HTR-8/SVneo (cell line): ENCODE measurements around the gene TRMT11.
A peak's percentile ranks its signal among the peaks of the same experiment; 100 is the strongest.
"Not testable (repeated sequence)": the region's sequence is repeated elsewhere in the genome, so short reads cannot be mapped to it uniquely, and the experiment has no call there.

ENCODE experiments used
- DNase-seq: peaks from one replicate; pipeline ENCODE4 v3.0.0; 2011; ENCODE audit warnings: low spot score, mixed read lengths; ENCODE audit not compliant: insufficient read length
- FAIRE-seq: peaks from 2 replicates; lab custom pipeline; 2011; peaks lifted over from hg19 to GRCh38; lab: Jason Lieb, UNC

The TRMT11 gene

GRCh38 chr6:125986301-125987025 lies at the start of gene TRMT11:
Gene TRMT11 (plus strand): TSS chr6:125986540. CDS start chr6:125986551, 11 bp downstream.
- DNase-seq (peak; percentile 95), FAIRE-seq (peak; percentile 49)

DNA sequence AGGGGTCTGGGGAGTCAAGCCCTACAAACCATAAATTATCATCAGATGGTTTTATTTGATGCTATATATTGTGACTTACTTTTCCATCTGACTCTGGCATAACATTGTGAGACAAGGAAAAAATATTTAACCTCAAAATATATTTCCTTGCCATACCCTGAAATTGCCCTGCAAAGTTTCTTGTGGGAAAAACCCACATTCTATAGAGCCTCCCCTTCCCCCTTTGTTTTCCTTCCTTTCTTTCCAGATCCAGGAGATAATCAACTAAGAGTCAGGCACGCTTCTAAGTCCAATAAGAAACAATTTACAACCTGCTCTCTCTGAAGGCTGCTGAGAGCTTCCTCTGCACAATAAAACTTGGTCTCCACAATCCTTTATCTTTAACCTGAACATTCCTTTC lies 47.3 kb upstream of the TRMT11 start:
- FAIRE-seq (no peak), DNase-seq (no peak)

DNA sequence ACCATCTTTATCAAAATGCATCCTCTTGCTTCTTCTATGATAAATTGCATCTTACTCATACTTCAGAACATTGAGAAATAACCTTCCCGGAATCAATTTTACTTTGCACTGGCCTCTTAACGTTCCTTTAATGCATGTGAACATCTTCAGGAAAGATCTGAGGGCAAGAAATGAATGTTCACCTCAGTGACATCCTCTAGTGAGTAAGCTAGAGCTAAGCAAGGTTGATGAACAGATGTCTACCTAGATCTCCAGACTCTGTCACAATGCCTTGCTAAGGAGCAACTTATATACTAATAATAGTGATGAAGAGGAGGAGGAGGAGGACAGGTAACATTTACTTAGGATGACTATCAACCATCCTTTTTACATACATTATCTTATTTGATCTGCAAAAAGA lies 46.5 kb upstream of the TRMT11 start:
- DNase-seq = no peak
- FAIRE-seq = no peak

DNA sequence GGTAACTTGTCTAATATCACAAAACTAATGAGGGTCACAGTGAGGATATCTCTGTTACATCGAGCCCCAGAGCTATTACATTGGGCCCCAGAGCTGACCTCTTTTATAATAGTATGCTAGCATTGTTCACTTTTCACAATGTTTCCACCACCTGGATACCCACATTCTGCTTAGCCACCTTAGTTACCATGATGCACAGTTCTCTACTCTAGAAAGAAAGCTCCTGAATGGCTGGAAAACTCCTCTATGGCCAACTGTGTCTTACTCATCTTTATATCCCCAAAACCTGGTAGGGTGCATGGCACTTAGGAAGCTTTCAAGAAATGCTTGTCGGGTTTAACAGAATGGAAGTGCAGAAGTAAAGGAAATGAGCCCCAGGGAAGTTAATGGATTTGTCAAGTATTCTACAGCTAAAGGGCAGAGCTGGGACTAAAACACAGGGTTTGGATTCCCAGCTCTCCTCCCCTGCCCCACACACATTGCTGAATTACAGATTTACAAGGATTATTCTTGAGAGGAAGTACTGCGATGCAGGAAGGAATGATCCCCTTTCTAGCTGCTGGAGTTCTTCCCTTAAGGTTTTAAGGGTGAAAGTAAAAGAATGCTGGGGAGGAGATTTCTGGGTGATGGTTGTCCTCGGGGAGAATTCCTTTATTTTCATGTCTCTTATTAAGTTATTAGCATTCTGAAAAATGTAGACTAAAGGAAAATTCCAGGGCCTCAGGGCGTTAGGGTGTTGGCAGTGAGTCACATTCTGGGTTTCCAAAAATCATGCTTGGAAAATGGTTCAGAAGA lies 45.9 kb upstream of the TRMT11 start:
- FAIRE-seq (no peak), DNase-seq (no peak)

DNA sequence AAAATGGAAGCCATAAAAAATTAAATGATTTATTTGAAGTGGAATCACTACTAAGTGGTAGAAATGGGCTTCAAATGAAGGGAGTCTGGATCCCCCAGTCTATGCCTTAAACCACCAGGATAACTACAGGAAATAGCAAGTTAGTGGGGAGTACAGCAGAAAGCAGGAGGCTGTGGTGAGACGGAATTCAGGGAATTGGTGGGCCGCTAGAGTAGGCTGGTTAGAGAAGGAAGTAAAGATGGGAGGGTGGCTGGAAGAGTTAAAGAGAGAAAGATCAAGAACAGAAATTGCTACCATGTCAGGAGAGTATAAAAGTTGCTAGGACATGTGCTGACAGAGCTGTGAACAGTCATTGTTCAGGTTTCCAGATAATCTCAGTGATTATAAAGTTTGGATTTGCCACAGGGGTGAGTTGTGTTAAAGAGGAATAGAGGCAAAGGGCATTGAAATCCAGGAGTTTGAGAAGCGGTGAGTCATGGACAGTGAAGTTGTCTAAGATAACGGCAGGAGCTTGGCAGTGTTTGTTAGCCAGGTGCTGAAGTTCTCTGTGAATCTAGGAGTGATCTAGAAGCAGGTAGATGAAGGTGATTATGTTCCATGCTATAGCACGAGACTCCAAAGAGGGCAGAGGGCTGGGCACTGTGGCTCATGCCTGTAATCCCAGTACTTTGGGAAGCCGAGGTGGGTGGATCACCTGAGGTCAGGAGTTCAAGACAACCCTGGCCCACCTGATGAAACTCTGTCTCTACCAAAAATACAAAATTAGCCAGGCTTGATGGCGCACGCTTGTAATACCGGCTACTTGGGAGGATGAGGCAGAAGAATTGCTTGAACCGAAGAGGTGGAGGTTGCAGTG lies 43.4 kb upstream of the TRMT11 start:
- DNase-seq (no peak), FAIRE-seq (no peak)

GRCh38 chr6:125943528-125944433 lies 42.6 kb upstream of the TRMT11 start:
- FAIRE-seq = no peak

DNA sequence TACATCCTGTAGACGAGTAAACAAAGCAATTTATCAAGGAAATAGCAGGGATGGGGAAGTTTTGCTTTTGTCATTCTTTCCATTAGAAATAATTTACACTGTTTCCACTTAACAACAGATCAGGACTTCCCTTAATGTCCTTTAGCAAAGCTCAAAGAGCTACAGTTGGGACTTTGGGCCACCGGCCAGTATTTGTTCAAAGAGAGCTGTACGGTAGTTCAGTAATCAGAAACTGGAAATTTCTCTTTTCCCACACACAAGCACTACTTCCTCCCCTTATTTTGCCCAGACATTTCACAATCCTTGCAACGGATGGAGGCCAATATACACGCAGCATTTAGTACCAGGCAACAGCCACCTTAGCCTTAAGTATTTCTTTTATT lies 41.9 kb upstream of the TRMT11 start:
- DNase-seq = no peak
- FAIRE-seq = no peak

More at GRCh38 chr6:125943528-125944433, 42.6 kb upstream of the TRMT11 start:
- DNase-seq = no peak

DNA sequence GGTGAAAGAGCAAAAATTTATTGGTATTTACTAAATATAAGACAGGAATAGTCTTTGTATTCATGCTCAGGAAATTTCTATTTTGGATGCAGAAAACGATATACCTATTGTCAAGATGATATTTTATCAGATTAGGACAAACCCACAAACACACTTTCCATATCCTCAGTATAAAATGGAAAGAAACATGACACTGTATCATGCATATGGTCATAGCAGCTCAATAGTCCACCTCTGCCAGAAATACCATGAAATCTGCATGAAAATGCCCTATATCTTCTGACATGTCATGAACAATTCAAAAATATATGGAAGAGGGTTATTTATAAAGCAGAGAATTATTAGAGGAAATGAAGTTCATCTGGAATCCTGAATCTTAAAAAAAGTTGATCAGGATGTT lies 41.4 kb upstream of the TRMT11 start:
- FAIRE-seq (no peak), DNase-seq (no peak)

GRCh38 chr6:125945378-125946141 lies 40.8 kb upstream of the TRMT11 start:
- FAIRE-seq (no peak), DNase-seq (no peak)

DNA sequence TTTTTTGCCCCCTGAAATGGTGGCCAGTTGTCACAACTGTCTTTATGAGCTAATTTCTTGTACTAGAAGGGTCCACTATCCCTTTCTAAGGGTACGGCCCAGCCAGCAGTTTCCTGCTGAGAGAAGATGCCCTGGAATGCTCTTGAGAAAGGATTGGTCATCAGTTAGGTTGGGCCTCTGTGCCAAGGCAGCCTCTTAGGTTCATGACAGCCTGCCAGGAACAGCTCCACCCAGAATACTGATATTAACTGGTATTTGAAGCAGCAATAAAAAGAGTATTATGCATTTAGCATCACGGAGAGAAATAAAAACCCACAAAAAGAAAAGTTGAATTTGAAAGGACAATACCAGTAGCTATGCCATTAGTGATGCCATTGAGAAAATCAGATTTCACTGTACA lies 38.7 kb upstream of the TRMT11 start:
- FAIRE-seq (no peak), DNase-seq (no peak)

- FAIRE-seq (no peak), DNase-seq (no peak)
These were observed 37.9 kb upstream of the TRMT11 start for GRCh38 chr6:125948455-125948854.

GRCh38 chr6:125949069-125949468 lies 37.3 kb upstream of the TRMT11 start:
- FAIRE-seq = no peak
- no peak for DNase-seq

DNA sequence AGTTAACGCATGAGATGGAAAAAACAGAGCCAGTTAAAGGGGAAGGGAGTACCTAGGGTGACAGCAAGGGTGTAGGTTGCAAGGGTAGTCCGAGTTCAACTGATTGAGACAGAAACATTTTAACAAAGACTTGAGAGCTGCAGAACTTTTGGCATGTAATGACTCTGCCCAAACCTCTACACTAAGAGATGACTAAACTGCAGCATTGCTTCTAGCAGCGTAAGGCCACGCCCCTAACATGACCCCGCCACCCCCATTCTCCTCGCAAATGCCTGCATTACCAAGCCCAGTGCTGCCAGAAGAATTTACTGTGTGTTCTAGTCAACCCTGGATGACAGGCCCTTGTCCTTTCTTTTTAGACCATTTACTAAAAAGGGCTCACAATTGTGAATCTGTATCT lies 36.0 kb upstream of the TRMT11 start:
- peak; percentile 17 for DNase-seq

GRCh38 chr6:125950716-125951115 lies 35.6 kb upstream of the TRMT11 start:
- DNase-seq, FAIRE-seq: not testable (repeated sequence)

More for the DNA sequence above, 36.0 kb upstream of the TRMT11 start:
- no peak for FAIRE-seq

- FAIRE-seq = no peak
- DNase-seq = no peak
These were observed 35.0 kb upstream of the TRMT11 start for GRCh38 chr6:125951323-125951722.

DNA sequence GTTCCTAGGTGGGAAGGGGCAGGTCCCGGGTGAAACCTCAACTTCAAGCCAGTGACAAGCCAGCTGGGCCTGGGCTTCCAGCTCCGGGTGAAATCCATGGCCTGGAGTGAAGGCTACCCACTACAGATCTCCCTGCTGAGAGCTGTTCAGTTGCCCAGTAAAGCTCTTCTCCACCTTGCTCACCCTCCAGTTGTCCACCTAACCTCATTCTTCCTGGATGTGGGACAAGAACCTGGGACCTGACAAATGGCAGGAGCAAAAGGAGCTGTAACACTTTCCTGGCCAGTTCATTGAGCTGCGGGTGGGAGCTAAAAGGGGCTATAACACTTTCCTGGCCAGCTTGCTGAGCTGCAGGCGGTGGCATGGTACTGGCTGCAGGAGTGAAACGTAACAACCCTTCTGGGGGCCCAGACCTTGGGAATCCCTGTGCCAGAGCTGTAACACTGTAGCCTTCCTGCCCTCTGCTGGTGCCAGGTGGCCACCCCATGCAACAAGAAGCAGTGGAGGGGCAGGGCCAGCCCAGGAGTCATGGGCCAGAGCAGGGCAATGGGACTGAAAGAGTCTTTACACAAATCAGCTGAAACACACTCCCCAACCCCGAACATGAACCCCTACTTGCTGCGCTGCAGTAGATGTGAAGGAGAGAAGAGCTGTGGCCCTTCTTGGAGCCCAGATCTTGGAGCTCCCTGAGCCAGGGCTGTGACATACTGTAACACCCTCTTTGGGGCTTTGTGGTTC lies 33.4 kb upstream of the TRMT11 start:
- peak; percentile 28 for DNase-seq
- FAIRE-seq = no peak

GRCh38 chr6:125953502-125953875 lies 32.9 kb upstream of the TRMT11 start:
- DNase-seq = no peak
- peak; percentile 68 for FAIRE-seq

GRCh38 chr6:125954735-125955339 lies 31.5 kb upstream of the TRMT11 start:
- DNase-seq (no peak), FAIRE-seq (no peak)
